H9 (cell line): ENCODE measurements around the gene FSTL4. TPM values are rescaled to one million over a fixed set of nuclear protein-coding genes. Genes with fewer than 3 reads are reported as not detected.

ENCODE experiments used
- DNase-seq: peaks from one replicate; pipeline ENCODE4 v3.0.0-alpha.2; 2017
- H2AFZ ChIP-seq: one replicate; pipeline ENCODE4 v1.6.1; 2013; ENCODE audit warnings: mild to moderate bottlenecking, low read length, control low read depth, moderate library complexity
- H2AK5ac ChIP-seq: 2 replicates; pipeline ENCODE4 v1.6.1; 2013; ENCODE audit warnings: low read length, control low read depth, mixed read lengths; ENCODE audit not compliant: insufficient read length
- H2BK120ac ChIP-seq: one replicate; pipeline ENCODE4 v1.6.1; 2013; ENCODE audit warnings: low read depth, mild to moderate bottlenecking, low read length, control low read depth, inconsistent platforms; ENCODE audit not compliant: poor library complexity, severe bottlenecking
- H2BK12ac ChIP-seq: 2 replicates; pipeline ENCODE4 v1.6.1; 2013; ENCODE audit warnings: low read length, control low read depth, mixed read lengths, low read depth; ENCODE audit not compliant: insufficient read length
- H2BK15ac ChIP-seq: 2 replicates; pipeline ENCODE4 v1.6.1; 2013; ENCODE audit warnings: low read depth, low read length, control low read depth
- H2BK20ac ChIP-seq: one replicate; pipeline ENCODE4 v1.6.1; 2013; ENCODE audit warnings: low read depth, mild to moderate bottlenecking, low read length, control low read depth, inconsistent platforms; ENCODE audit not compliant: poor library complexity, severe bottlenecking
- H2BK5ac ChIP-seq: 2 replicates; pipeline ENCODE4 v1.6.1; 2013; ENCODE audit warnings: low read length, control low read depth, mixed read lengths; ENCODE audit not compliant: insufficient read length
- H3K14ac ChIP-seq: 2 replicates; pipeline ENCODE4 v1.6.1; 2013; ENCODE audit warnings: low read length, control low read depth; ENCODE audit not compliant: insufficient read depth
- H3K18ac ChIP-seq: 2 replicates; pipeline ENCODE4 v1.6.1; 2013; ENCODE audit warnings: low read depth, mild to moderate bottlenecking, mixed read lengths, low read length, control low read depth; ENCODE audit not compliant: insufficient read length
- H3K23ac ChIP-seq: 2 replicates; pipeline ENCODE4 v1.6.1; 2013; ENCODE audit warnings: low read length, control low read depth, mixed read lengths, low read depth; ENCODE audit not compliant: insufficient read length
- H3K23me2 ChIP-seq: 2 replicates; pipeline ENCODE4 v1.6.1; 2013; ENCODE audit warnings: low read depth, mild to moderate bottlenecking, mixed read lengths, low read length, control low read depth; ENCODE audit not compliant: insufficient read length, poor library complexity, severe bottlenecking
- H3K27ac ChIP-seq: 2 replicates; pipeline ENCODE4 v1.5.1; 2013; ENCODE audit warnings: low read length, control low read depth, mixed read lengths, low read depth; ENCODE audit not compliant: insufficient read length
- H3K27me3 ChIP-seq: 2 replicates; pipeline ENCODE4 v1.6.1; 2013; ENCODE audit warnings: low read length, control low read depth, inconsistent platforms; ENCODE audit not compliant: insufficient read depth
- H3K4ac ChIP-seq: 2 replicates; pipeline ENCODE4 v1.6.1; 2013; ENCODE audit warnings: low read depth, mild to moderate bottlenecking, control low read depth, inconsistent platforms, low read length, moderate library complexity
- H3K4me1 ChIP-seq: 2 replicates; pipeline ENCODE4 v1.6.1; 2013; ENCODE audit warnings: low read length, control low read depth, inconsistent platforms; ENCODE audit not compliant: insufficient read depth
- H3K4me2 ChIP-seq: 2 replicates; pipeline ENCODE4 v1.6.1; 2013; ENCODE audit warnings: low read length, control low read depth, mixed read lengths; ENCODE audit not compliant: insufficient read length, insufficient read depth
- H3K56ac ChIP-seq: 2 replicates; pipeline ENCODE4 v1.6.1; 2013; ENCODE audit warnings: low read depth, mild to moderate bottlenecking, mixed read lengths, low read length, control low read depth; ENCODE audit not compliant: insufficient read length
- H3K79me1 ChIP-seq: 2 replicates; pipeline ENCODE4 v1.6.1; 2013; ENCODE audit warnings: low read depth, mild to moderate bottlenecking, moderate library complexity, low read length, control low read depth, inconsistent platforms; ENCODE audit not compliant: insufficient read depth, poor library complexity, severe bottlenecking
- H3K79me2 ChIP-seq: 2 replicates; pipeline ENCODE4 v1.6.1; 2013; ENCODE audit warnings: low read length, control low read depth, inconsistent platforms; ENCODE audit not compliant: insufficient read depth
- H3K9ac ChIP-seq: 2 replicates; pipeline ENCODE4 v1.6.1; 2013; ENCODE audit warnings: low read length, control low read depth, mixed read lengths; ENCODE audit not compliant: insufficient read length; ENCODE audit errors: extremely low read depth
- H3K9me3 ChIP-seq: one replicate; pipeline ENCODE4 v1.6.1; 2013; ENCODE audit warnings: low read depth, low read length, inconsistent platforms; ENCODE audit not compliant: control insufficient read depth
- H3T11ph ChIP-seq: one replicate; pipeline ENCODE4 v1.6.1; 2013; ENCODE audit warnings: mild to moderate bottlenecking, low read length, control low read depth, inconsistent platforms
- H4K20me1 ChIP-seq: one replicate; pipeline ENCODE4 v1.6.1; 2013; ENCODE audit not compliant: control insufficient read depth, insufficient read length, insufficient read depth
- H4K5ac ChIP-seq: 2 replicates; pipeline ENCODE4 v1.6.1; 2013; ENCODE audit warnings: low read depth, mild to moderate bottlenecking, mixed read lengths, low read length, control low read depth; ENCODE audit not compliant: insufficient read length
- H4K8ac ChIP-seq: replicated peaks from 2 replicates; pipeline ENCODE4 v1.6.1; 2013; ENCODE audit warnings: low read length, control low read depth, mixed read lengths, low read depth; ENCODE audit not compliant: insufficient read length
- H4K91ac ChIP-seq: 2 replicates; pipeline ENCODE4 v1.6.1; 2013; ENCODE audit warnings: low read depth, mild to moderate bottlenecking, moderate library complexity, mixed read lengths, low read length, control low read depth; ENCODE audit not compliant: insufficient read length
- H3K27ac Mint-ChIP-seq, 3 experiments: 2 replicates in 2 of 3; 3 replicates in 1 of 3; pipeline ENCODE4 v1.8.0; 2020 to 2021; ENCODE audit warnings: mixed read lengths in 3 of 3, mild to moderate bottlenecking in 1 of 3, moderate library complexity in 1 of 3
- H3K27me3 Mint-ChIP-seq: 2 replicates; pipeline ENCODE4 v1.8.0; 2021; ENCODE audit warnings: low read depth, mild to moderate bottlenecking, moderate library complexity, mixed read lengths
- H3K36me3 Mint-ChIP-seq, 3 experiments: 2 replicates in 2 of 3; 3 replicates in 1 of 3; pipeline ENCODE4 v1.8.0; 2020 to 2021; ENCODE audit warnings: low read depth in 3 of 3, mixed read lengths in 3 of 3; ENCODE audit not compliant: insufficient read depth in 1 of 3
- H3K4me1 Mint-ChIP-seq, 2 experiments: 2 replicates each; pipeline ENCODE4 v1.8.0; 2020; ENCODE audit warnings: mixed read lengths in 2 of 2
- H3K4me3 Mint-ChIP-seq, 2 experiments: 2 replicates in 1 of 2; 3 replicates in 1 of 2; pipeline ENCODE4 v1.8.0; 2020 to 2021; ENCODE audit warnings: mild to moderate bottlenecking in 2 of 2, mixed read lengths in 2 of 2, moderate library complexity in 1 of 2
- H3K9me3 Mint-ChIP-seq, 2 experiments: 2 replicates in 1 of 2; 3 replicates in 1 of 2; pipeline ENCODE4 v1.8.0; 2020; ENCODE audit warnings: mild to moderate bottlenecking in 2 of 2, mixed read lengths in 2 of 2, moderate library complexity in 1 of 2
- CTCF ChIP-seq: fragments of 200-600 bp; sonication (generic); conservative IDR thresholded peaks from 3 replicates; pipeline ENCODE4 v1.8.0; 2021; ENCODE audit warnings: antibody characterized with exemption, mild to moderate bottlenecking
- WGBS: extraction: QIAGEN DNeasy Blood & Tissue Kit; methylation state at CpG from one replicate; pipeline ENCODE4 v1.1.7; 2013; ENCODE audit warnings: missing lambda C conversion rate, low lambda C conversion rate, mixed read lengths; ENCODE audit not compliant: insufficient read length; ENCODE audit errors: extremely low coverage; 5-methylcytosine and 5-hydroxymethylcytosine counted together
- total RNA-seq: library from RNA; stranded (reverse); gene quantifications from 2 replicates; pipeline ENCODE4 v1.2.1, GENCODE V29; 2021

The FSTL4 gene
- total RNA-seq, 1 experiment from 2014 or later, result 5.7 TPM

DNA sequence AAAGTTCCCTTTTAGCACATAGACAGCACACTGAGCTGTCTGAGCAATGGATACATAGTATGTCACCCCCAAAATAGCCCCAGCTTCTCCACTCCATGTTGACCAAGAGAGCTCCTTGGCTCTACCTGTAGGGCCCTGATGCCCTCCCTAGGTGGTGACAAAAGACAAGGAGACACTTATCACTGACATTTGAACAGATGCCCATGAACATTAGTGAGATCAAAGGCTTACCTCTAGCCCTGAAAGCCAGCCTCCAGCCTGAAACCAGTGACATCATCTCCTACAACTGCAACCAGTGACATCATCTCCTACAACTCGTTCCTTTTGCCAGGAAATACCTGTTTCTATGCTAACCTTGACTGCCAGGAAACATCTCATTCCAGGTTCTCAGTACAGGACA lies 122.7 kb downstream of the FSTL4 start:
- no CpG with 5 or more reads among the region's 1 CpG for WGBS
- peaks cover 2 to 4% of the 10 kb centered on the region in 2 experiments; a peak in 2 of 4 replicates for H3K4me1 Mint-ChIP-seq

More for the DNA sequence above, 122.7 kb downstream of the FSTL4 start:
- Histone ChIP-seq H3K79me2 (no peaks in the 10 kb centered on the region), H3K4me2 (no peak overlapping the region), H3K9me3 (no peaks in the 10 kb centered on the region), H4K91ac (no peak overlapping the region), H3K4ac (no peak overlapping the region), H3K56ac (no peak overlapping the region), H3K14ac (no peak overlapping the region), H4K5ac (no peak overlapping the region), H3K27ac (no peak overlapping the region), H3K79me1 (no peaks in the 10 kb centered on the region), H3K4me1 (no peaks in the 10 kb centered on the region), H4K8ac (no peak overlapping the region), H2BK5ac (no peak overlapping the region), H4K20me1 (no peaks in the 10 kb centered on the region), H2AK5ac (no peak overlapping the region), H3K23ac (no peak overlapping the region), H2BK20ac (no peak overlapping the region), H2AFZ (no peak overlapping the region), H3K23me2 (no peaks in the 10 kb centered on the region), H3K9ac (no peak overlapping the region), H3K18ac (no peak overlapping the region), H3K27me3 (no peaks in the 10 kb centered on the region), H2BK120ac (no peak overlapping the region), H2BK12ac (no peak overlapping the region), H3T11ph (no peak overlapping the region), H2BK15ac (no peak overlapping the region)
- H3K27me3 Mint-ChIP-seq, result no peaks in the 10 kb centered on the region
- H3K27ac Mint-ChIP-seq, result no peak overlapping the region
- H3K36me3 Mint-ChIP-seq, result no peaks in the 10 kb centered on the region; a peak in 1 of 7 replicates
- no peak for DNase-seq
- H3K4me3 Mint-ChIP-seq, result no peak overlapping the region
- peak; percentile 30; the same call in 1 of the 3 replicates for TF ChIP-seq CTCF
- peaks cover 4 to 9% of the 10 kb centered on the region in 2 experiments; a peak in 4 of 5 replicates for H3K9me3 Mint-ChIP-seq
